K562 (cell line): ENCODE results near the gene RSRP1. TPM values are rescaled to one million over a fixed set of nuclear protein-coding genes. Genes with fewer than 3 reads are reported as not detected.
"Not testable (repeated sequence)": the region's sequence is repeated elsewhere in the genome, so short reads cannot be mapped to it uniquely, and the experiment has no call there.

Experiments used
- ATAC-seq: fragments of 200-7000 bp; cut with Tn5 transposase; 3 replicates; pipeline ENCODE4 v1.9.1; 2020; ENCODE audit warnings: moderate library complexity
- BruUV-seq: library from RNA; stranded (reverse); fragments of 400-500 nt; replicated peaks from 2 replicates; lab custom pipeline; 2021; lab: Mats Ljungman, UMichigan
- CTCF ChIA-PET: fragments of 300-600 bp; formaldehyde crosslinking; extraction: SDS; loops from one replicate; lab custom pipeline; 2021; ENCODE audit warnings: low intra/inter-chr PET ratio; lab: Yijun Ruan, JAX
- POLR2A ChIA-PET: fragments of 300-600, 350-650 bp; sonication (Branson Sonifier 250); formaldehyde crosslinking; extraction: SDS; loops from one replicate; lab custom pipeline; 2021; ENCODE audit warnings: antibody characterized with exemption, inconsistent platforms; lab: Yijun Ruan, JAX
- DNase-seq, 4 experiments: peaks; one replicate each; pipeline versions ENCODE4 v3.0.0 to v3.0.0-alpha.2; 2011 to 2018; ENCODE audit warnings: low spot score in 3 of 4, mixed read lengths in 3 of 4; ENCODE audit errors: extremely low read depth in 1 of 4
- FAIRE-seq: peaks from 2 replicates; lab custom pipeline; 2011; peaks lifted over from hg19 to GRCh38; lab: Jason Lieb, UNC
- H2AFZ ChIP-seq: 2 replicates; pipeline ENCODE4 v1.6.0; 2011; ENCODE audit warnings: low read depth, low read length, control low read depth, inconsistent platforms
- H3K27ac ChIP-seq: fragments of 200-600 bp; 3 replicates; pipeline ENCODE4 v1.8.0; 2011; ENCODE audit warnings: low read depth, mild to moderate bottlenecking, control low read depth, inconsistent platforms, low read length, moderate library complexity, mixed read lengths; ENCODE audit errors: extremely low read depth
- H3K27me3 ChIP-seq, 2 experiments: fragments of 300-600 bp in 1 of 2; 2 replicates in 1 of 2; 3 replicates in 1 of 2; pipeline versions ENCODE4 v1.6.0 to v1.8.0; 2011; ENCODE audit warnings: inconsistent platforms in 2 of 2, low read length in 2 of 2, mild to moderate bottlenecking in 1 of 2, mixed read lengths in 1 of 2, moderate library complexity in 1 of 2; ENCODE audit not compliant: control insufficient read depth in 2 of 2, insufficient read depth in 2 of 2
- H3K36me3 ChIP-seq: fragments of 300-600 bp; 3 replicates; pipeline ENCODE4 v1.8.0; 2011; ENCODE audit warnings: mild to moderate bottlenecking, low read length, inconsistent platforms; ENCODE audit not compliant: control insufficient read depth, insufficient read depth
- H3K4me1 ChIP-seq, 2 experiments: fragments of 200-600 bp in 1 of 2; replicated peaks in 1 of 2; 2 replicates in 1 of 2; 3 replicates in 1 of 2; pipeline versions ENCODE4 v1.5.1 to v1.8.0; 2011; ENCODE audit warnings: inconsistent platforms in 2 of 2, low read length in 2 of 2, mild to moderate bottlenecking in 1 of 2, mixed read lengths in 1 of 2, moderate library complexity in 1 of 2; ENCODE audit not compliant: control insufficient read depth in 2 of 2, insufficient read depth in 2 of 2
- H3K4me2 ChIP-seq: 2 replicates; pipeline ENCODE4 v1.6.1; 2011; ENCODE audit warnings: low read length, control low read depth, inconsistent platforms, mixed read lengths; ENCODE audit not compliant: insufficient read depth
- H3K4me3 ChIP-seq: fragments of 200-600 bp; sonication (generic), shearing (Covaris generic); 2 replicates; pipeline ENCODE4 v1.5.1; 2016; ENCODE audit warnings: control low read depth, inconsistent platforms
- H3K79me2 ChIP-seq: fragments of 200-600 bp; 3 replicates; pipeline ENCODE4 v1.8.0; 2011; ENCODE audit warnings: low read length, inconsistent platforms; ENCODE audit not compliant: control insufficient read depth, insufficient read depth
- H3K9ac ChIP-seq, 2 experiments: 2 replicates each; pipeline versions ENCODE4 v1.6.0 to v1.6.1; 2011; ENCODE audit warnings: low read depth in 2 of 2, low read length in 2 of 2, control low read depth in 1 of 2, inconsistent platforms in 1 of 2, mild to moderate bottlenecking in 1 of 2, mixed read lengths in 1 of 2; ENCODE audit not compliant: insufficient read depth in 1 of 2
- H3K9me1 ChIP-seq: one replicate; pipeline ENCODE4 v1.6.0; 2011; ENCODE audit warnings: inconsistent platforms, mild to moderate bottlenecking, low read length, moderate library complexity; ENCODE audit not compliant: control insufficient read depth, insufficient read depth
- H3K9me3 ChIP-seq: replicated peaks from 2 replicates; pipeline ENCODE4 v1.5.1; 2011; ENCODE audit warnings: low read depth, low read length, inconsistent platforms; ENCODE audit not compliant: control insufficient read depth, insufficient read depth
- H4K20me1 ChIP-seq: replicated peaks from 2 replicates; pipeline ENCODE4 v1.6.1; 2011; ENCODE audit warnings: low read length, inconsistent platforms, mixed read lengths; ENCODE audit not compliant: control insufficient read depth, insufficient read depth
- CTCF ChIP-seq, 3 experiments: IDR thresholded peaks in 2 of 3; conservative IDR thresholded peaks in 1 of 3; 2 replicates each; pipeline ENCODE4 v1.5.1; 2011 to 2012; ENCODE audit warnings: low read length in 3 of 3, mild to moderate bottlenecking in 3 of 3, control low read depth in 2 of 3, improper control_type of control experiment in 1 of 3, inconsistent platforms in 1 of 3, low read depth in 1 of 3, mixed read lengths in 1 of 3, moderate library complexity in 1 of 3; ENCODE audit not compliant: insufficient read depth in 2 of 3
- RCOR1 ChIP-seq, 2 experiments: IDR thresholded peaks; 2 replicates each; pipeline ENCODE4 v1.6.1; 2012; ENCODE audit warnings: low read depth in 2 of 2, low read length in 2 of 2, borderline replicate concordance in 1 of 2, improper control_type of control experiment in 1 of 2
- REST ChIP-seq, 2 experiments: fragments of 450-650 bp; formaldehyde crosslinking in 1 of 2; IDR thresholded peaks; 2 replicates each; pipeline versions ENCODE4 v1.4.0 to v1.6.1; 2014 to 2020; ENCODE audit warnings: mild to moderate bottlenecking in 2 of 2, borderline replicate concordance in 1 of 2, low read depth in 1 of 2
- WGBS: fragments of 100-300 bp; shearing (Covaris generic); methylation state at CpG from one replicate; pipeline ENCODE4 v1.1.6; 2016; ENCODE audit warnings: low coverage, mixed read lengths; ENCODE audit not compliant: insufficient coverage; ENCODE audit errors: missing lambda C conversion rate; 5-methylcytosine and 5-hydroxymethylcytosine counted together
- in situ Hi-C: fragments of 300-500 bp; cut with MboI; formaldehyde crosslinking; loops from 4 replicates; pipeline ENCODE4 v1.15.0; 2018; ENCODE audit warnings: inconsistent platforms, mixed read lengths
- intact Hi-C: fragments of 100-400 bp; cut with micrococcal nuclease; formaldehyde crosslinking; loops from 2 replicates; pipeline ENCODE4 v1.14.2; 2022
- polyA plus RNA-seq, 8 experiments: library from polyadenylated mRNA; depleted of rRNA in 4 of 8; stranded (reverse) in 5 of 8; unstranded in 3 of 8; fragments of >200 nt; fragmentation: Nextera tagmentation in 2 of 8; fragmentation: Illumina TruSeq in 1 of 8; extraction: Ambion mirVana in 2 of 8; extraction: Trizol in 1 of 8; gene quantifications; 2 replicates each; pipeline versions ENCODE4 v1.2.1 to v1.2.3, GENCODE V29; 2011 to 2014; ENCODE audit warnings: inconsistent platforms in 1 of 8, missing spikeins in 1 of 8
- total RNA-seq, 7 experiments: library from RNA; depleted of rRNA in 6 of 7; stranded (reverse); fragments of >200 nt in 6 of 7; fragmentation: Illumina TruSeq in 2 of 7; extraction: Trizol in 2 of 7; gene quantifications; 2 replicates each; pipeline versions ENCODE4 v1.2.1 to v1.2.3, GENCODE V29; 2011 to 2021; ENCODE audit warnings: low replicate concordance in 1 of 7

RSRP1 gene
- total and polyA plus RNA-seq, 9 of the 15 experiments (the other 6 are each of a cell fraction or from before 2014, with no cell fraction given) = 27.2 to 283 (median 146) TPM

GRCh38 chr1:25260336-25260735 is 13.1 kb upstream of the RSRP1 start:
- intact Hi-C loops, H2AFZ ChIP-seq, H4K20me1 ChIP-seq, H3K9ac ChIP-seq, H3K36me3 ChIP-seq, H3K79me2 ChIP-seq, BruUV-seq, DNase-seq, POLR2A ChIA-PET, H3K9me1 ChIP-seq, H3K4me1 ChIP-seq, H3K27ac ChIP-seq, CTCF ChIA-PET, in situ Hi-C loops, H3K4me3 ChIP-seq, FAIRE-seq, H3K27me3 ChIP-seq, H3K9me3 ChIP-seq, H3K4me2 ChIP-seq: not testable (repeated sequence)
- peak; percentile 10; the same call in 1 of the 3 replicates for ATAC-seq
- 58% methylated on average over 3 of the region's 3 CpGs for WGBS

GRCh38 chr1:25259813-25260212 is 12.6 kb upstream of the RSRP1 start:
- H3K9me3 ChIP-seq; H3K4me3 ChIP-seq; H3K27me3 ChIP-seq; H3K4me2 ChIP-seq; H3K36me3 ChIP-seq; H2AFZ ChIP-seq; intact Hi-C loops; H3K79me2 ChIP-seq; H3K9me1 ChIP-seq; CTCF ChIA-PET; BruUV-seq; H3K27ac ChIP-seq; DNase-seq; H3K9ac ChIP-seq; H3K4me1 ChIP-seq; H4K20me1 ChIP-seq; TF ChIP-seq REST (CRISPR knock-in tag; IDR thresholded peaks at IDR 0.05; ENCODE audit: low read depth): not testable (repeated sequence)
- in situ Hi-C loops = loop anchor here (5.0 kb wide), 1 partner anchor 87 kb away; no protein-coding TSS in a partner anchor
- peak; percentile 84 for ATAC-seq
- FAIRE-seq = peak; percentile 83
- POLR2A ChIA-PET = interaction anchor here (0.7 kb wide), 1 partner anchor 12 kb away, joined by 5 read pairs; the partner anchor contains the start of gene RSRP1
- WGBS = 31% methylated on average over 5 of the region's 7 CpGs
- TF ChIP-seq RCOR1 (IDR thresholded peaks at IDR 0.05; ENCODE audit: borderline replicate concordance in 1 of 2, low read depth in 2 of 2, low read length in 2 of 2) = 0 out of 4 replicates have a peak, but pooled peaks of 1 of the 2 experiments have one; percentile 29
- TF ChIP-seq CTCF (IDR thresholded peaks at IDR 0.05 in 2 of 3, conservative IDR thresholded peaks at IDR 0.05 in 1 of 3; ENCODE audit: insufficient read depth in 2 of 3, low read depth in 1 of 3, low read length in 3 of 3) = peak; percentile 31 to 46 (median 32); a peak in 2 of 6 replicates
- TF ChIP-seq REST (IDR thresholded peaks at IDR 0.05; ENCODE audit: borderline replicate concordance) = peak; percentile 6; the same call in 1 of the 2 replicates
